Neural cell (in vitro differentiated cells): Measurements from ENCODE around the gene IQGAP2. TPM values are rescaled to one million over a fixed set of nuclear protein-coding genes. Genes with fewer than 3 reads are reported as not detected.

ENCODE experiments used
- H2AFZ ChIP-seq: fragments of 200-600, 300-800 bp; sonication (generic), shearing (Covaris generic); 2 replicates; pipeline ENCODE4 v1.6.0; 2014; ENCODE audit warnings: low read depth, mild to moderate bottlenecking, antibody characterized with exemption, low read length, moderate library complexity
- H3F3A ChIP-seq: fragments of 200-600 bp; shearing (Covaris generic); 2 replicates; pipeline ENCODE4 v1.6.1; 2016; ENCODE audit warnings: mild to moderate bottlenecking, moderate library complexity, mixed read lengths, antibody characterized with exemption, low read length; ENCODE audit not compliant: insufficient read depth, poor library complexity, severe bottlenecking
- H3K27ac ChIP-seq: fragments of 200-600, 300-800 bp; sonication (generic), shearing (Covaris generic); 2 replicates; pipeline ENCODE4 v1.5.1; 2014; ENCODE audit warnings: mild to moderate bottlenecking, low read length, moderate library complexity
- H3K27me3 ChIP-seq: fragments of 300-800, 200-600 bp; sonication (generic), shearing (Covaris generic); 2 replicates; pipeline ENCODE4 v1.6.0; 2014; ENCODE audit warnings: mild to moderate bottlenecking, low read depth, low read length, moderate library complexity; ENCODE audit not compliant: insufficient read depth
- H3K36me3 ChIP-seq: fragments of 300-800, 200-600 bp; sonication (generic), shearing (Covaris generic); 2 replicates; pipeline ENCODE4 v1.5.1; 2014; ENCODE audit warnings: mild to moderate bottlenecking, antibody characterized with exemption, low read length, moderate library complexity; ENCODE audit not compliant: insufficient read depth
- H3K4me2 ChIP-seq: fragments of 300-800, 200-600 bp; sonication (generic), shearing (Covaris generic); 2 replicates; pipeline ENCODE4 v1.6.0; 2014; ENCODE audit warnings: mild to moderate bottlenecking, low read length
- H3K4me3 ChIP-seq: fragments of 300-800, 200-600 bp; sonication (generic), shearing (Covaris generic); 2 replicates; pipeline ENCODE4 v1.5.1; 2014; ENCODE audit warnings: mild to moderate bottlenecking, low read length, moderate library complexity
- H3K79me2 ChIP-seq: fragments of 200-600 bp; shearing (Covaris generic); replicated peaks from 2 replicates; pipeline ENCODE4 v1.6.0; 2014; ENCODE audit warnings: mild to moderate bottlenecking, low read length, moderate library complexity; ENCODE audit not compliant: insufficient read depth
- H3K9ac ChIP-seq: fragments of 300-800, 200-600 bp; sonication (generic), shearing (Covaris generic); 2 replicates; pipeline ENCODE4 v1.6.1; 2016; ENCODE audit warnings: mild to moderate bottlenecking, low read length, mixed read lengths
- H3K9me2 ChIP-seq: fragments of 200-600 bp; shearing (Covaris generic); 2 replicates; pipeline ENCODE4 v1.6.1; 2016; ENCODE audit warnings: mild to moderate bottlenecking, low read length, mixed read lengths; ENCODE audit not compliant: insufficient read depth
- H3K9me3 ChIP-seq: fragments of 200-600, 300-800 bp; sonication (generic), shearing (Covaris generic); 2 replicates; pipeline ENCODE4 v1.6.1; 2016; ENCODE audit warnings: mild to moderate bottlenecking, mixed run types, low read length, moderate library complexity, mixed read lengths
- H4K20me1 ChIP-seq: fragments of 200-600 bp; shearing (Covaris generic); 2 replicates; pipeline ENCODE4 v1.6.1; 2016; ENCODE audit warnings: mild to moderate bottlenecking, mixed run types; ENCODE audit not compliant: insufficient read depth
- EP300 ChIP-seq: fragments of 450-650 bp; conservative IDR thresholded peaks from 2 replicates; pipeline ENCODE4 v1.6.1; 2014; ENCODE audit warnings: antibody characterized with exemption, mild to moderate bottlenecking, moderate library complexity; ENCODE audit not compliant: poor library complexity, severe bottlenecking
- EZH2 ChIP-seq: fragments of 200-600, 300-800 bp; shearing (Covaris generic), sonication (generic); IDR thresholded peaks from 2 replicates; pipeline ENCODE4 v1.6.1; 2014; ENCODE audit warnings: antibody characterized with exemption, low read length, borderline replicate concordance, mild to moderate bottlenecking; ENCODE audit not compliant: insufficient read depth, poor library complexity, severe bottlenecking
- MXI1 ChIP-seq: fragments of 450-650 bp; conservative IDR thresholded peaks from 2 replicates; pipeline ENCODE4 v1.6.1; 2014; ENCODE audit warnings: antibody characterized with exemption, mild to moderate bottlenecking; ENCODE audit not compliant: poor library complexity, severe bottlenecking
- POLR2AphosphoS5 ChIP-seq: IDR thresholded peaks from 2 replicates; pipeline ENCODE4 v1.6.1; 2012
- RAD21 ChIP-seq: fragments of 450-650 bp; conservative IDR thresholded peaks from 2 replicates; pipeline ENCODE4 v1.6.1; 2014; ENCODE audit warnings: antibody characterized with exemption, mild to moderate bottlenecking, moderate library complexity
- SMC3 ChIP-seq: fragments of 450-650 bp; conservative IDR thresholded peaks from 2 replicates; pipeline ENCODE4 v1.6.1; 2014; ENCODE audit warnings: antibody characterized with exemption, mild to moderate bottlenecking, moderate library complexity; ENCODE audit not compliant: poor library complexity
- TAF1 ChIP-seq: IDR thresholded peaks from 2 replicates; pipeline ENCODE4 v1.6.1; 2012; ENCODE audit warnings: low read depth
- polyA plus RNA-seq: library from polyadenylated mRNA; depleted of rRNA; stranded (reverse); fragments of >200 nt; gene quantifications from 2 replicates; pipeline ENCODE4 v1.2.3, GENCODE V29; 2014
- TF ChIP-seq, protein P1 (sequence below): IDR thresholded peaks from 2 replicates; pipeline ENCODE4 v1.6.1; 2012; ENCODE audit warnings: borderline replicate concordance
- TF ChIP-seq, protein P2 (sequence below): fragments of 450-650 bp; IDR thresholded peaks from 2 replicates; pipeline ENCODE4 v1.5.1; 2014; ENCODE audit warnings: antibody characterized with exemption, mild to moderate bottlenecking, moderate library complexity; ENCODE audit not compliant: poor library complexity, severe bottlenecking

The IQGAP2 gene
- polyA plus RNA-seq, 1 donor from 2014 or later: 5.2 TPM

DNA sequence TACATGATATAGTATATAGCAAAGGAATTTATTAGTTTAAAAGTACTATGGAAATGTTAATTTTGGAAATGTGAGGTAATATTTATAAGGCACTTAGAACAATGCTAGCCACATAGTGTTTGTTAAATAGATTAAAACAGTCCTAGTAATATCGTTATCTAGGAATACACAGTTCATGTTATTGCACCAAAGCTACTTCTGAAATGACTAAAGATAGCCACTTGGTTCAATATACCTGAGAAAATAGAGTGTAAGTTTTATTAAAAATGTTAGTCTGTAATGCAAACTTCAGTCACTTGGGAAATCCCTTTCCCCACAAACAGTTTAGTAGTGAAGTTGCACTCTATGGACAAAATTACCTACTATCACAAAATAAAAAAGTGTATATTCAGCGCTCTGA is 297.5 kb downstream of the IQGAP2 start:
- H3K27ac ChIP-seq: no peak overlapping the region
- H3K4me2 ChIP-seq: no peak overlapping the region
- H2AFZ ChIP-seq: no peak overlapping the region
- H4K20me1 ChIP-seq: no peaks in the 10 kb centered on the region
- no peaks in the 10 kb centered on the region for H3K36me3 ChIP-seq
- TF ChIP-seq EP300: no peak
- no peak for TF ChIP-seq POLR2AphosphoS5
- TF ChIP-seq MXI1: no peak
- no peak for TF ChIP-seq RAD21
- TF ChIP-seq, protein P1, sequence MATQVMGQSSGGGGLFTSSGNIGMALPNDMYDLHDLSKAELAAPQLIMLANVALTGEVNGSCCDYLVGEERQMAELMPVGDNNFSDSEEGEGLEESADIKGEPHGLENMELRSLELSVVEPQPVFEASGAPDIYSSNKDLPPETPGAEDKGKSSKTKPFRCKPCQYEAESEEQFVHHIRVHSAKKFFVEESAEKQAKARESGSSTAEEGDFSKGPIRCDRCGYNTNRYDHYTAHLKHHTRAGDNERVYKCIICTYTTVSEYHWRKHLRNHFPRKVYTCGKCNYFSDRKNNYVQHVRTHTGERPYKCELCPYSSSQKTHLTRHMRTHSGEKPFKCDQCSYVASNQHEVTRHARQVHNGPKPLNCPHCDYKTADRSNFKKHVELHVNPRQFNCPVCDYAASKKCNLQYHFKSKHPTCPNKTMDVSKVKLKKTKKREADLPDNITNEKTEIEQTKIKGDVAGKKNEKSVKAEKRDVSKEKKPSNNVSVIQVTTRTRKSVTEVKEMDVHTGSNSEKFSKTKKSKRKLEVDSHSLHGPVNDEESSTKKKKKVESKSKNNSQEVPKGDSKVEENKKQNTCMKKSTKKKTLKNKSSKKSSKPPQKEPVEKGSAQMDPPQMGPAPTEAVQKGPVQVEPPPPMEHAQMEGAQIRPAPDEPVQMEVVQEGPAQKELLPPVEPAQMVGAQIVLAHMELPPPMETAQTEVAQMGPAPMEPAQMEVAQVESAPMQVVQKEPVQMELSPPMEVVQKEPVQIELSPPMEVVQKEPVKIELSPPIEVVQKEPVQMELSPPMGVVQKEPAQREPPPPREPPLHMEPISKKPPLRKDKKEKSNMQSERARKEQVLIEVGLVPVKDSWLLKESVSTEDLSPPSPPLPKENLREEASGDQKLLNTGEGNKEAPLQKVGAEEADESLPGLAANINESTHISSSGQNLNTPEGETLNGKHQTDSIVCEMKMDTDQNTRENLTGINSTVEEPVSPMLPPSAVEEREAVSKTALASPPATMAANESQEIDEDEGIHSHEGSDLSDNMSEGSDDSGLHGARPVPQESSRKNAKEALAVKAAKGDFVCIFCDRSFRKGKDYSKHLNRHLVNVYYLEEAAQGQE: no peak
- TF ChIP-seq EZH2: no peak
- no peak for TF ChIP-seq SMC3
- TF ChIP-seq, protein P2, sequence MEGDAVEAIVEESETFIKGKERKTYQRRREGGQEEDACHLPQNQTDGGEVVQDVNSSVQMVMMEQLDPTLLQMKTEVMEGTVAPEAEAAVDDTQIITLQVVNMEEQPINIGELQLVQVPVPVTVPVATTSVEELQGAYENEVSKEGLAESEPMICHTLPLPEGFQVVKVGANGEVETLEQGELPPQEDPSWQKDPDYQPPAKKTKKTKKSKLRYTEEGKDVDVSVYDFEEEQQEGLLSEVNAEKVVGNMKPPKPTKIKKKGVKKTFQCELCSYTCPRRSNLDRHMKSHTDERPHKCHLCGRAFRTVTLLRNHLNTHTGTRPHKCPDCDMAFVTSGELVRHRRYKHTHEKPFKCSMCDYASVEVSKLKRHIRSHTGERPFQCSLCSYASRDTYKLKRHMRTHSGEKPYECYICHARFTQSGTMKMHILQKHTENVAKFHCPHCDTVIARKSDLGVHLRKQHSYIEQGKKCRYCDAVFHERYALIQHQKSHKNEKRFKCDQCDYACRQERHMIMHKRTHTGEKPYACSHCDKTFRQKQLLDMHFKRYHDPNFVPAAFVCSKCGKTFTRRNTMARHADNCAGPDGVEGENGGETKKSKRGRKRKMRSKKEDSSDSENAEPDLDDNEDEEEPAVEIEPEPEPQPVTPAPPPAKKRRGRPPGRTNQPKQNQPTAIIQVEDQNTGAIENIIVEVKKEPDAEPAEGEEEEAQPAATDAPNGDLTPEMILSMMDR: no peak
- TF ChIP-seq TAF1: no peak
- H3K79me2 ChIP-seq: no peaks in the 10 kb centered on the region
- no peak overlapping the region for H3K4me3 ChIP-seq
- no peak overlapping the region for H3K9ac ChIP-seq
- no peaks in the 10 kb centered on the region for H3K9me3 ChIP-seq
- H3K27me3 ChIP-seq: no peaks in the 10 kb centered on the region
- no peaks in the 10 kb centered on the region for H3K9me2 ChIP-seq
- H3F3A ChIP-seq: no peaks in the 10 kb centered on the region

DNA sequence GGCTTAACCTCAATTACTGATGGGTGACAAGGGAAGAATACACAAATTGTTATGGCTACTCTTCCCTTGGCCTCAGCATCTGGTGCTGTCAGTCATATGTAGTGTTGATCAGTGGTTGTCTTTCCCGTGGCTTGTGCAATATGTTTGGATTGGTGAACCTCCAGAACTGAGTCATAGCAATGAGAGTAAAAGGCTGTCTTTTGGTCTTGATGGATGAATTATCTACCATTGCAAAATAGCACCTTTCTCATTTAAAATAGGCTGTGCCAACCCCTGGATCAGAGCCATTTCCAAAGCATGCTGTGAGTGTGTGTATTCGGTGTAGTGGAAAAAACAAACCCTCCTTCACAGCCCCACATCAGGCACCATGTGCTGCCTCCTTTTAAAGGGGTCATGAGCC is 298.2 kb downstream of the IQGAP2 start:
- no peak for TF ChIP-seq EZH2
- Histone ChIP-seq H3K4me2 (no peak overlapping the region), H2AFZ (no peak overlapping the region), H3K79me2 (no peaks in the 10 kb centered on the region), H3K27ac (no peak overlapping the region), H3K9me2 (no peaks in the 10 kb centered on the region), H4K20me1 (no peaks in the 10 kb centered on the region), H3K27me3 (no peaks in the 10 kb centered on the region), H3K4me3 (no peak overlapping the region), H3K9me3 (no peaks in the 10 kb centered on the region), H3K9ac (no peak overlapping the region), H3K36me3 (no peaks in the 10 kb centered on the region), H3F3A (no peaks in the 10 kb centered on the region)

DNA sequence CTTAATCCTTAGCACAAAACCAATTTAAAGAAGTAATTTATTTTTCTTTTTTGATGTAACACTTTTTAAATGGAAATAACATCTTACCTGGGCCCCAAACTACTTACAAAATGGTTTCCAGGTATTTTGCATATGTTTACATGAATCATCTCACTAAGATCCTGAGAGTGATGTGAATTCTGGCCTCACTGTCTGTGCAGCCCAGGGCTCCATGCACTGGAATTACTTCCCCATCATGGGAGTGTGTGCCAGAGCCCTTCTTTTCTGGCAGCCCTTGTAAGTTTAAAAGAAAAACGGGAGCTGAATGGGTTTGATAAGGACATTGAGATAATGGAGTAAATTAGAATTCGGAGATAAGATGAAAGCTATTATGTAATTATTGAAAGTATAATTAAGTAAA is 300.6 kb downstream of the IQGAP2 start:
- TF ChIP-seq, protein P1: no peak
- TF ChIP-seq SMC3: no peak
- TF ChIP-seq EZH2: no peak
- TF ChIP-seq MXI1: no peak
- Histone ChIP-seq H3K9ac (no peak overlapping the region), H3K27me3 (no peaks in the 10 kb centered on the region), H3K4me2 (no peak overlapping the region), H3K27ac (no peak overlapping the region), H3F3A (no peaks in the 10 kb centered on the region), H3K36me3 (no peaks in the 10 kb centered on the region), H3K79me2 (no peaks in the 10 kb centered on the region), H4K20me1 (no peaks in the 10 kb centered on the region), H3K9me3 (no peaks in the 10 kb centered on the region), H2AFZ (no peak overlapping the region), H3K9me2 (no peaks in the 10 kb centered on the region), H3K4me3 (no peak overlapping the region)
